ENCODE measurements around the gene GAA. TPM values are rescaled to one million over a fixed set of nuclear protein-coding genes. Genes with fewer than 3 reads are reported as not detected.

GAA gene
- total and polyA plus RNA-seq, 9 donors: 2.4 to 77.3 (median 25.6) TPM

DNA sequence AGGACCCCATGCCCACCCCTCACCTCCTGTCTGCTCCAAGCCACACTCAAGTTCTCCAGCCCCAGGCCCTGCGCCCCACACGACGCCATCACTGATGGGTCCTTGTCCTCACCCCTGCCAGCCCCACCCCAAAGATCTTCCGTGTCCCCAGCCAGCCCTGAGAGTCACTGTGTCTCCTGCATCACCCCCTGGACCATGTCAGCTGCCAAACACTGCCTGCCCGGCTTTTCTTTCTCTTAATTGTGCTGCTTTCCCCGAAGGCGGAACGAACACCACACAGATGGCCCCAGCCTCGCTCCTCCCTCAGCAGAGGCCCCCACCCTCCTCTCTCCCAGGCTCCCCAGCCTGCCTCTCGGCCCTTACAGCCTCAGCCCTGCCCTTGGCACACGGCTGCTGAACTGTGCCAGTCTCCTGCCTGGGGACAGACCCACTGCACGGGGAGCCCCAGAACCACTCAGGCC, 4.8 kb upstream of the GAA start:
- 71 to 86% (median 81%) methylated on average over 12 of the region's 12 CpGs for WGBS, 3 donors
- H3K9me3 ChIP-seq: no peaks in the 10 kb centered on the region
- no peaks in the 10 kb centered on the region for H3K4me1 ChIP-seq (ENCODE audit: insufficient read depth)
- H3K27ac ChIP-seq: no peak overlapping the region
- intact Hi-C loops (cut with DNase I): no loop called here
- TF ChIP-seq POLR2A (IDR thresholded peaks at IDR 0.05): no peak
- TF ChIP-seq EP300 (IDR thresholded peaks at IDR 0.05): no peak
- TF ChIP-seq, protein P1, sequence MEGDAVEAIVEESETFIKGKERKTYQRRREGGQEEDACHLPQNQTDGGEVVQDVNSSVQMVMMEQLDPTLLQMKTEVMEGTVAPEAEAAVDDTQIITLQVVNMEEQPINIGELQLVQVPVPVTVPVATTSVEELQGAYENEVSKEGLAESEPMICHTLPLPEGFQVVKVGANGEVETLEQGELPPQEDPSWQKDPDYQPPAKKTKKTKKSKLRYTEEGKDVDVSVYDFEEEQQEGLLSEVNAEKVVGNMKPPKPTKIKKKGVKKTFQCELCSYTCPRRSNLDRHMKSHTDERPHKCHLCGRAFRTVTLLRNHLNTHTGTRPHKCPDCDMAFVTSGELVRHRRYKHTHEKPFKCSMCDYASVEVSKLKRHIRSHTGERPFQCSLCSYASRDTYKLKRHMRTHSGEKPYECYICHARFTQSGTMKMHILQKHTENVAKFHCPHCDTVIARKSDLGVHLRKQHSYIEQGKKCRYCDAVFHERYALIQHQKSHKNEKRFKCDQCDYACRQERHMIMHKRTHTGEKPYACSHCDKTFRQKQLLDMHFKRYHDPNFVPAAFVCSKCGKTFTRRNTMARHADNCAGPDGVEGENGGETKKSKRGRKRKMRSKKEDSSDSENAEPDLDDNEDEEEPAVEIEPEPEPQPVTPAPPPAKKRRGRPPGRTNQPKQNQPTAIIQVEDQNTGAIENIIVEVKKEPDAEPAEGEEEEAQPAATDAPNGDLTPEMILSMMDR (IDR thresholded peaks at IDR 0.05): no peak
- DNase-seq: no peak
- H3K4me3 ChIP-seq: no peak overlapping the region
- H3K36me3 ChIP-seq: no peaks in the 10 kb centered on the region
- H3K27me3 ChIP-seq: no peaks in the 10 kb centered on the region

DNA sequence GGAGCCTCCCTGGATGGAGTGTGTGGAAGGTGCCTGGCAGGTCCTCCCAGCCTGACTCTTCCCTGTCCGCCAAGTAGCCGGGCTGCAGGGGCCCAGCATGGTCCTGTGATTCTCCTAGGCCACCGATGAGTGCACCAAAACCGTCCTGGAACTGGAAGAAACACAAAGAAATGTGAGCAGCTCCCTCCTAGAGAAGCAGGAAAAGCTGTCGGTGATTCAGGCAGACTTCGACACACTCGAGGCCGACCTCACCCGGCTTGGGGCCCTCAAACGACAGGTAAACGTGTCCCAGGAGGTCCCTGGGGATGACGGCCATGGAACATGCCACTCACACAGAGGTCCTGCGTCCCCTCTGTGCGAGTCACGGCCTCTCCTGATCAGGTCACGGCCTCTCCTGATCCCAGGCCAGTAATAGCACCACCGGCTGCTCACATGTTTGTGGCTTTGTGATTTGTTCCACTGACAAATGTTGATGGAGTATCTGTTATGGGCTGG, 4.2 kb upstream of the GAA start:
- Histone ChIP-seq H3K4me3 (no peak overlapping the region), H3K27ac (no peak overlapping the region), H3K36me3 (no peaks in the 10 kb centered on the region), H3K9me3 (no peaks in the 10 kb centered on the region), H3K4me1 (ENCODE audit: insufficient read depth) (no peaks in the 10 kb centered on the region), H3K27me3 (no peaks in the 10 kb centered on the region)
- intact Hi-C loops (cut with DNase I): no loop called here
- 86 to 90% (median 88%) methylated on average over 17 of the region's 17 CpGs for WGBS, 3 donors
- DNase-seq: peak in 1 of 5 donors; percentile 14
- no peak for TF ChIP-seq EP300 (IDR thresholded peaks at IDR 0.05)
- TF ChIP-seq POLR2A (IDR thresholded peaks at IDR 0.05): no peak

DNA sequence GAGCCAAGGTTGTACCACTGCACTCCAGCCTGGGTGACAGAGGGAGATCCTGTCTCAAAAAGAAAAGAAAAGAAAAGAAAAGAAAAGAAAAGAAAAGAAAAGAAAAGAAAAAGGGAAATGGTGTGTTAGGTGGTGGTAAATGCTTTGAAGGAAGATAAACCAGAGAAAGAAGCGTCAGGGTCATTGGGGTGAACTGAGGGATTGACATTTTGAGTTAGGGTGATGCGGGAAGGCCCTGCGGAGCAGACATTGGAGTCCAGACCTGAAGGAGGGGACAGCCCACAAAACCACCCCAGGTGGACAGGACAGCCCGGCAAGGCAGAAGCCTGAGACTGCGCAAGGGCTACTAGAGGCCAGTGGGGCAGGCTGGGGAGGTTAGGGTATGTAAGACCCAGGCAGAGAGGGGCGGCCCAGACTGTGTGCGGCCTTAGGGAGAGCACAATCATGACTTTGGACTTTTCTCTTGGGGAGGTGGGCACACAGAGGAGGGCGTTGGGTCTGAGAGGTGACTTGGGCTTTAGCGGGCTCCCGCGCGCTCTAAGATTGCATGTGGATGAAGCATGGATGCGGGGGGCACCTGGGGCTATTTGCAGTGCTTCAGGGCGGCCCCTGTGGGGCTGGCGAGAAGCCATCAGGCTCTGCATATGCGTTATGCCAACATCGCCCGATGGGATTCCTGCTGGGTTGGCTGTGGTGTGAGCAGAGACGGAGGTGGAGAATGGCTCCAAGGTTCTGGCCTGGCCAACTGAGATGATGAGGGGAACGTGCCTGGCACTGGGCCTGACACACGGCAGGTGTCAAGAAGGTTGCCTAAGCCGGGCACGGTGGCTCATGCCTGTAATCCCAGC, 3.3 kb upstream of the GAA start:
- WGBS, 3 donors: 92% methylated on average over 23 of the region's 23 CpGs
- no peaks in the 10 kb centered on the region for H3K36me3 ChIP-seq
- peak in 2 of 5 donors; percentile 16 to 24 for DNase-seq
- intact Hi-C loops (cut with DNase I): no loop called here
- H3K27me3 ChIP-seq: no peaks in the 10 kb centered on the region
- TF ChIP-seq, protein P1 (IDR thresholded peaks at IDR 0.05): no peak
- TF ChIP-seq POLR2A (IDR thresholded peaks at IDR 0.05): no peak
- TF ChIP-seq EP300 (IDR thresholded peaks at IDR 0.05): no peak
- no peak overlapping the region for H3K27ac ChIP-seq
- H3K4me3 ChIP-seq: no peak overlapping the region
- H3K9me3 ChIP-seq: no peaks in the 10 kb centered on the region
- H3K4me1 ChIP-seq (ENCODE audit: insufficient read depth): no peaks in the 10 kb centered on the region

DNA sequence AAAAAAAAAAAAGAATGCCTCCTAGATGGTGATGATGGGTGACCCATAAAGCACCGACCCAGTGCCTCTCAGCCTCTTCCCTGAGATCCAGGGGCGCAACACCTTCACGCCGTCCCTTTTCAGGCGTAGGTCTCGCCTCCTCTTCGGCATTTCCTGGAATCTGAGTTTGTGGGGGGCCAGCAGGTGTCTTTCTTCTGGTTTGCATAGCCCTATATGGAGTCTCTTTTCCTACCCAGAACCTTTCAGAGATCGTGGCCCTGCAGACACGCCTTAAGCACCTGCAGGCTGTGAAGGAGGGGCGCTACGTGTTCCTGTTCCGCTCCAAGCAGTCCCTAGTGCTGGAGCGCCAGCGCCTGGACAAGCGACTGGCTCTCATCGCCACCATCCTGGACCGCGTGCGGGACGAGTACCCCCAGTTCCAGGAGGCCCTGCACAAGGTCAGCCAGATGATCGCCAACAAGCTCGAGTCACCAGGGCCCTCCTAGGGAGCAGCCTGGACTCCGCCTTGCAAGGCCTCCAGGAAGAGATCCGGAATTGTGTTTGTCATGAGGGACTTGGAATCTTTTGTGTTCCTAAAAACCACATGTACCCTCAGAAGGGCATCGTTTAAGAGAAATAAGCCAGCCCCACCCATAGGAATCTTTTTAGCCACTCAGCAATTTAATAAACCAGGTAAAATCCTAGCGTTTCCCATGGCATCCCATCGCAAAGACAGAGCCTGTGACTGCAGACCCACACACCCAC, 1.9 kb upstream of the GAA start:
- no peak overlapping the region for H3K27ac ChIP-seq
- H3K36me3 ChIP-seq: no peaks in the 10 kb centered on the region
- DNase-seq: peak in 2 of 5 donors; percentile 15 to 33
- H3K27me3 ChIP-seq: no peaks in the 10 kb centered on the region
- no peak overlapping the region for H3K4me3 ChIP-seq
- peaks cover 2% of the 10 kb centered on the region for H3K4me1 ChIP-seq (ENCODE audit: insufficient read depth)
- intact Hi-C loops (cut with DNase I): loop anchor here in 1 of 4 donors (5.0 kb wide), 1 partner anchor 48 kb away; the partner anchor contains the start of gene EIF4A3
- H3K9me3 ChIP-seq: no peaks in the 10 kb centered on the region
- WGBS, 3 donors: 89 to 92% (median 90%) methylated on average over 27 of the region's 27 CpGs
- no peak for TF ChIP-seq POLR2A (IDR thresholded peaks at IDR 0.05)
- TF ChIP-seq, protein P1 (IDR thresholded peaks at IDR 0.05): no peak
- no peak for TF ChIP-seq EP300 (IDR thresholded peaks at IDR 0.05)
